GM23338 (cell line): ENCODE measurements around the gene TTC38.

ENCODE experiments used
- JUNB ChIP-seq: IDR thresholded peaks from one replicate; pipeline ENCODE4 v1.6.1; 2016; ENCODE audit warnings: antibody characterized with exemption; ENCODE audit not compliant: unreplicated experiment
- POLR2AphosphoS5 ChIP-seq: IDR thresholded peaks from 2 replicates; pipeline ENCODE4 v1.6.1; 2016; ENCODE audit warnings: antibody characterized with exemption, low read depth
- STAT1 ChIP-seq: IDR thresholded peaks from one replicate; pipeline ENCODE4 v1.6.1; 2016; ENCODE audit warnings: antibody characterized with exemption; ENCODE audit not compliant: unreplicated experiment
- TF ChIP-seq, protein P1 (sequence below), 2 experiments: fragments of 200-600 bp in 1 of 2; sonication (generic) in 1 of 2; conservative IDR thresholded peaks; 2 replicates each; pipeline versions ENCODE4 v1.5.1 to v1.6.1; 2016 to 2017; ENCODE audit warnings: antibody characterized with exemption in 2 of 2, low read depth in 2 of 2, mild to moderate bottlenecking in 2 of 2, moderate library complexity in 1 of 2

DNA sequence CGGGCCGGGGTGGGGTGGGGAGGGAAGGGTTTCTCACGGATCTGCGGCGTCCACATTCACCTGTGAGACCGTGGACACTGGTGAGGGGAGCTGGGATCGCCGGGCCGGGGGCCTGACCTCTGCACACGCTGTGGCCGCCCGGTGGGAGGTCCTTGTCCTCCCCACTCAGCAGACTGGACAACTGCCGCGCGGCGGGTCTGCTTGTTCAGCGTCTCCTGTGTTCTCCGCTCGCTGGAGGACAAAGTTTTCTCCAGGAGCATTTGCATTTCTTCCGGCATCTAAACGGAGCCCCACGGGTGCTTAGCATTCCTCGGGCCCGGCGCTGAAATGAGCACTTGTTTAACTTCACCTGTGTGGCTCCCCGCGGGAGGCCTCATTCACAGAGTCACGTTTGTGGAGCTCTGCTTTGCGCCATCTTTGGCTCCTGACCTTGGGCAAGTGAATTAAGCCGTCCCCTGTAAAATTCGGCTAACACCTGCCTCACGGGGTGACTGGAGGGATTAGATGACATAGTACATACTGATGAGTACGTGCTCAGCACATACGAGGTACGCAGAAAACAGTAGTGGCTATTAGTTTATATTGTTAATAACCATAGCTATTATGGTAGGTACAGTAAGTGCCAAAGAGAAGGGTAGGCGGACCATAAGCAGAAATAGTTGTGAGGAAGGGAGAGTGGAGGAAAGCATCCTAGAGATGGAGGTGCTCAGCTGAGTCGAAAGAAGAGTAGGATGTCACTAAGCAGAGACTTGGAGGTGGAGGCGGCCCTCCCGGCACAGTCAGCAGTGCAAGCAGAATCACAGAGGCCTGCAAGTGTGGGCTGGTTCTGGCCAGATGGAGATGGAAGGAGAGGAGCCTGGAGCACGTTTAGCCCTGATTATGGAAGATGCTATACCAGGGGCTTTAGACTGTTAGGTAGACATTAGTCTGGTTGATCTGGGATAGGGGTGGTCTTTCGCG, 68.6 kb downstream of the TTC38 start:
- TF ChIP-seq POLR2AphosphoS5 = no peak
- TF ChIP-seq, protein P1, sequence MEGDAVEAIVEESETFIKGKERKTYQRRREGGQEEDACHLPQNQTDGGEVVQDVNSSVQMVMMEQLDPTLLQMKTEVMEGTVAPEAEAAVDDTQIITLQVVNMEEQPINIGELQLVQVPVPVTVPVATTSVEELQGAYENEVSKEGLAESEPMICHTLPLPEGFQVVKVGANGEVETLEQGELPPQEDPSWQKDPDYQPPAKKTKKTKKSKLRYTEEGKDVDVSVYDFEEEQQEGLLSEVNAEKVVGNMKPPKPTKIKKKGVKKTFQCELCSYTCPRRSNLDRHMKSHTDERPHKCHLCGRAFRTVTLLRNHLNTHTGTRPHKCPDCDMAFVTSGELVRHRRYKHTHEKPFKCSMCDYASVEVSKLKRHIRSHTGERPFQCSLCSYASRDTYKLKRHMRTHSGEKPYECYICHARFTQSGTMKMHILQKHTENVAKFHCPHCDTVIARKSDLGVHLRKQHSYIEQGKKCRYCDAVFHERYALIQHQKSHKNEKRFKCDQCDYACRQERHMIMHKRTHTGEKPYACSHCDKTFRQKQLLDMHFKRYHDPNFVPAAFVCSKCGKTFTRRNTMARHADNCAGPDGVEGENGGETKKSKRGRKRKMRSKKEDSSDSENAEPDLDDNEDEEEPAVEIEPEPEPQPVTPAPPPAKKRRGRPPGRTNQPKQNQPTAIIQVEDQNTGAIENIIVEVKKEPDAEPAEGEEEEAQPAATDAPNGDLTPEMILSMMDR (conservative IDR thresholded peaks at IDR 0.05; ENCODE audit: low read depth in 2 of 2) = no peak
- TF ChIP-seq JUNB = no peak
- no peak for TF ChIP-seq STAT1
